MM.1S (cell line): ENCODE measurements around the gene AGTRAP.

ENCODE experiments used
- DNase-seq: peaks from one replicate; pipeline ENCODE4 v3.0.0-alpha.2; 2015
- H2AFZ ChIP-seq: fragments of 300-600 bp; sonication (generic); 2 replicates; pipeline ENCODE4 v1.6.0; 2016; ENCODE audit warnings: antibody characterized with exemption, low read length
- H3F3A ChIP-seq: fragments of 300-600 bp; sonication (generic); 2 replicates; pipeline ENCODE4 v1.6.1; 2016; ENCODE audit warnings: mild to moderate bottlenecking, antibody characterized with exemption, low read length, moderate library complexity, mixed read lengths; ENCODE audit not compliant: insufficient read depth
- H3K27ac ChIP-seq: fragments of 300-600 bp; sonication (generic); 2 replicates; pipeline ENCODE4 v1.5.1; 2016; ENCODE audit warnings: mild to moderate bottlenecking, low read length
- H3K27me3 ChIP-seq: fragments of 300-600 bp; sonication (generic); replicated peaks from 2 replicates; pipeline ENCODE4 v1.6.0; 2016; ENCODE audit warnings: low read length; ENCODE audit not compliant: insufficient read depth
- H3K36me3 ChIP-seq: fragments of 300-600 bp; sonication (generic); replicated peaks from 2 replicates; pipeline ENCODE4 v1.6.1; 2016; ENCODE audit warnings: mild to moderate bottlenecking, low read length, mixed read lengths; ENCODE audit not compliant: insufficient read depth
- H3K4me1 ChIP-seq: fragments of 300-600 bp; sonication (generic); 2 replicates; pipeline ENCODE4 v1.6.1; 2016; ENCODE audit warnings: low read length, mixed read lengths
- H3K4me2 ChIP-seq: fragments of 300-600 bp; sonication (generic); 2 replicates; pipeline ENCODE4 v1.6.0; 2016; ENCODE audit warnings: low read depth, low read length
- H3K4me3 ChIP-seq: fragments of 300-600 bp; sonication (generic); 2 replicates; pipeline ENCODE4 v1.5.1; 2016; ENCODE audit warnings: low read length, mixed read lengths
- H3K79me2 ChIP-seq: fragments of 300-600 bp; sonication (generic); 2 replicates; pipeline ENCODE4 v1.6.1; 2016; ENCODE audit warnings: mixed run types, low read length, mixed read lengths
- H3K9ac ChIP-seq: fragments of 300-600 bp; sonication (generic); 2 replicates; pipeline ENCODE4 v1.6.1; 2016; ENCODE audit warnings: low read length, mixed read lengths
- H3K9me2 ChIP-seq: fragments of 300-600 bp; sonication (generic); replicated peaks from 2 replicates; pipeline ENCODE4 v1.6.1; 2016; ENCODE audit warnings: mild to moderate bottlenecking, low read length, mixed read lengths; ENCODE audit not compliant: insufficient read depth
- H3K9me3 ChIP-seq: fragments of 300-600 bp; sonication (generic); replicated peaks from 2 replicates; pipeline ENCODE4 v1.6.1; 2016; ENCODE audit warnings: mild to moderate bottlenecking, low read length, mixed read lengths; ENCODE audit not compliant: insufficient read depth
- H4K20me1 ChIP-seq: fragments of 300-600 bp; sonication (generic); 2 replicates; pipeline ENCODE4 v1.6.1; 2016; ENCODE audit warnings: mild to moderate bottlenecking, low read length, moderate library complexity, mixed read lengths; ENCODE audit not compliant: insufficient read depth
- CTCF ChIP-seq: fragments of 300-600 bp; sonication (generic); IDR thresholded peaks from 2 replicates; pipeline ENCODE4 v1.5.1; 2016; ENCODE audit warnings: antibody characterized with exemption, low read length, mixed read lengths
- EZH2 ChIP-seq: fragments of 300-600 bp; sonication (generic); optimal IDR thresholded peaks from 2 replicates; pipeline ENCODE3; 2017; ENCODE audit warnings: low read depth, mild to moderate bottlenecking, antibody characterized with exemption, low read length, mixed read lengths
- EZH2phosphoT487 ChIP-seq: fragments of 300-600 bp; sonication (generic); IDR thresholded peaks from 2 replicates; pipeline ENCODE4 v1.6.1; 2018; ENCODE audit warnings: antibody characterized with exemption, low read length

AGTRAP gene

GRCh38 chr1:11740258-11741192 is 4.6 kb downstream of the AGTRAP start:
- Histone ChIP-seq H3K79me2 (peaks cover 7% of the 10 kb centered on the region), H3K4me3 (no peak overlapping the region; the same call in 1 of the 2 replicates), H3K27me3 (no peaks in the 10 kb centered on the region), H2AFZ (no peak overlapping the region), H4K20me1 (no peaks in the 10 kb centered on the region), H3K27ac (peak overlapping the region; percentile 22; the same call in 1 of the 2 replicates), H3K9me2 (no peaks in the 10 kb centered on the region), H3K4me2 (peak overlapping the region; percentile 42; the same call in 1 of the 2 replicates), H3K4me1 (peaks cover 37% of the 10 kb centered on the region), H3K9ac (peak overlapping the region; percentile 24; the same call in 1 of the 2 replicates), H3K36me3 (no peaks in the 10 kb centered on the region), H3F3A (peaks cover 19% of the 10 kb centered on the region), H3K9me3 (no peaks in the 10 kb centered on the region)
- DNase-seq, result peak; percentile 35
- no peak for TF ChIP-seq EZH2phosphoT487
- TF ChIP-seq CTCF, result no peak
- no peak for TF ChIP-seq EZH2

GRCh38 chr1:11741482-11741881 is 5.5 kb downstream of the AGTRAP start:
- Histone ChIP-seq H3K4me3 (no peak overlapping the region), H3K27me3 (no peaks in the 10 kb centered on the region), H3K9me2 (no peaks in the 10 kb centered on the region), H3K4me2 (peak overlapping the region; percentile 42; the same call in 1 of the 2 replicates), H3K79me2 (peaks cover 7% of the 10 kb centered on the region), H4K20me1 (no peaks in the 10 kb centered on the region), H3F3A (peaks cover 12% of the 10 kb centered on the region), H3K9ac (peak overlapping the region; percentile 24; the same call in 1 of the 2 replicates), H3K4me1 (peaks cover 34% of the 10 kb centered on the region), H3K27ac (no peak overlapping the region), H3K36me3 (no peaks in the 10 kb centered on the region), H2AFZ (no peak overlapping the region), H3K9me3 (no peaks in the 10 kb centered on the region)
- no peak for DNase-seq
- no peak for TF ChIP-seq CTCF
- TF ChIP-seq EZH2phosphoT487, result no peak
- no peak for TF ChIP-seq EZH2

- no peak for DNase-seq
- Histone ChIP-seq H4K20me1 (no peaks in the 10 kb centered on the region), H3K4me3 (no peak overlapping the region), H3K4me2 (no peak overlapping the region), H2AFZ (no peak overlapping the region), H3K27me3 (no peaks in the 10 kb centered on the region), H3K9ac (no peak overlapping the region), H3K79me2 (peaks cover 6% of the 10 kb centered on the region), H3K27ac (no peak overlapping the region), H3K4me1 (peaks cover 32% of the 10 kb centered on the region), H3K9me2 (no peaks in the 10 kb centered on the region), H3F3A (peaks cover 6% of the 10 kb centered on the region), H3K36me3 (no peaks in the 10 kb centered on the region), H3K9me3 (no peaks in the 10 kb centered on the region)
- no peak for TF ChIP-seq CTCF
These were observed 6.1 kb downstream of the AGTRAP start for GRCh38 chr1:11741919-11742558.
